Aorta (tissue), 5 donors: ENCODE results near the gene SMYD3. TPM values are rescaled to one million over a fixed set of nuclear protein-coding genes. Genes with fewer than 3 reads are reported as not detected.

Experiments
- ATAC-seq: fragments of 200-7000 bp; cut with Tn5 transposase; one replicate; pipeline ENCODE4 v1.9.1; 2022; ENCODE audit warnings: moderate library complexity; ENCODE audit not compliant: low FRiP score
- DNase-seq, 2 donors: peaks; one replicate each; pipeline ENCODE4 v3.0.0-alpha.2; 2020
- H3K27ac ChIP-seq, 2 donors: one replicate each; pipeline ENCODE4 v1.5.1; 2013; ENCODE audit warnings: low read length in 2 of 2, mild to moderate bottlenecking in 2 of 2, moderate library complexity in 2 of 2, control low read depth in 1 of 2, inconsistent platforms in 1 of 2, low read depth in 1 of 2
- H3K27me3 ChIP-seq, 2 donors: one replicate each; pipeline ENCODE4 v1.6.1; 2013; ENCODE audit warnings: control low read depth in 1 of 2, low read length in 1 of 2, mild to moderate bottlenecking in 1 of 2, moderate library complexity in 1 of 2; ENCODE audit not compliant: insufficient read depth in 2 of 2, control insufficient read depth in 1 of 2
- H3K36me3 ChIP-seq, 2 donors: one replicate each; pipeline ENCODE4 v1.6.1; 2013; ENCODE audit warnings: control low read depth in 1 of 2, low read length in 1 of 2, mild to moderate bottlenecking in 1 of 2; ENCODE audit not compliant: insufficient read depth in 2 of 2, control insufficient read depth in 1 of 2
- H3K4me1 ChIP-seq, 2 donors: one replicate each; pipeline ENCODE4 v1.6.1; 2013; ENCODE audit warnings: low read length in 2 of 2, control low read depth in 1 of 2, mild to moderate bottlenecking in 1 of 2, moderate library complexity in 1 of 2; ENCODE audit not compliant: insufficient read depth in 2 of 2, control insufficient read depth in 1 of 2
- H3K4me3 ChIP-seq, 2 donors: one replicate each; pipeline ENCODE4 v1.5.1; 2013; ENCODE audit warnings: low read length in 2 of 2, control low read depth in 1 of 2, mild to moderate bottlenecking in 1 of 2
- H3K9me3 ChIP-seq: one replicate; pipeline ENCODE4 v1.6.1; 2013; ENCODE audit warnings: mild to moderate bottlenecking, low read length; ENCODE audit not compliant: control insufficient read depth
- WGBS, 2 donors: extraction: QIAGEN DNeasy Blood & Tissue Kit; methylation state at CpG; one replicate each; pipeline ENCODE4 v1.1.7; 2013; 5-methylcytosine and 5-hydroxymethylcytosine counted together
- intact Hi-C, 2 donors: fragments of 100-400 bp; cut with DNase I; formaldehyde crosslinking; loops; one replicate each; pipeline versions ENCODE4 v1.14.2 to v1.15.0; 2022
- polyA plus RNA-seq, 2 donors: library from polyadenylated mRNA; stranded (reverse); fragments of 200-250 nt; gene quantifications; one replicate each; pipeline ENCODE4 v1.2.3, GENCODE V29; 2013
- total RNA-seq, 2 donors: library from RNA; stranded (reverse); fragmentation: NEBNext Ultra II Directional; extraction: Animal tissue kit (Norgen Biotek cat#: 25700); gene quantifications; one replicate each; pipeline ENCODE4 v1.2.1, GENCODE V29; 2021
- donor health status: healthy with polysubstance abuse.
- donor health status: Bipolar disorder and iron deficiency.
- donor health status: DM: no; HTN: no; CAD: no.
- donor health status: DM: no; HTN: no; CAD: no.
- donor health status: DM: yes; HTN: yes; CAD: no.

The SMYD3 gene
- total and polyA plus RNA-seq, 4 donors: 6.0 to 29.1 (median 11.1) TPM

DNA sequence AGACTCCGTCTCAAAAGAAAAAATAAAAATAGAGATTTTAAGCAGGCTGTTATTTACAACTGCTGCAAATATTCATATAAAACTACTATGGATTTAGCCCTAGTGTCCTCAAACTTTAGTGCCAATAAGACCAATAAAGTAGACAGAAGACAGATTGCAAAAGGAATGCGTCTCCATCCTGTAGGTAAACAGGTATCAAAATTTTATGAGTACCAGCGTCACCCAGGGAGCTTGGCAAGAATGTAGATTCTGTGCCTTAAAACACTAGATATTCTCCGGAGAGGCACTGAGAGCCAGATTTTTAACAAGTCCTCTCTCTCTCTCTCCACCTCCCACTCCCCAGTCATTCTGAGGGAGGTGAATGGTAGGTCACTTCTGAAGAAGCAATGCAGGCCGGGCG is 18.4 kb downstream of the SMYD3 start:
- intact Hi-C loops: no loop called here
- 89 to 93% methylated on average over 6 of the region's 6 CpGs for WGBS, 2 donors
- Histone ChIP-seq H3K4me3 (no peak overlapping the region), H3K36me3 (no peaks in the 10 kb centered on the region), H3K4me1 (no peaks in the 10 kb centered on the region), H3K27me3 (no peaks in the 10 kb centered on the region), H3K27ac (no peak overlapping the region), H3K9me3 (no peaks in the 10 kb centered on the region)
- DNase-seq (no peak), ATAC-seq (no peak)

DNA sequence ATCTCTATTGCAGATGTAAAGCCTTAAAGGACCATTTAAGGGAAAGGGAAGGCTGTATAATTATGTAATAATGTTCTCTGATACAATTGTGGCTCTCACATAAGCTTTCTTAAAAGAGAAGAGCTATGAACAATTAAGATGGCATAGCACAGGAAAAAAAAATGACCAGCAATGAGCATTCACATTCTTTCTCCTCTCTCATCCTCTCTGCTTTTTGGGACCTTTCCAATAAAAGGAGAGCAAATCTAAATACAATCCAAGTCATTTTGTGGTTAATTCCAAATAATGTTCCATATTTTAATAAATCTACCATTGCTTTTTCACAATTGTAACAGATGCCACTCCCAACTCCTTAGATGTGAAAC is 23.5 kb downstream of the SMYD3 start:
- no peaks in the 10 kb centered on the region for H3K27me3 ChIP-seq
- intact Hi-C loops: no loop called here
- no peak for ATAC-seq
- H3K27ac ChIP-seq: no peak overlapping the region
- H3K9me3 ChIP-seq: no peaks in the 10 kb centered on the region
- no peaks in the 10 kb centered on the region for H3K36me3 ChIP-seq
- no peak overlapping the region for H3K4me3 ChIP-seq
- no peaks in the 10 kb centered on the region for H3K4me1 ChIP-seq
- no peak for DNase-seq

DNA sequence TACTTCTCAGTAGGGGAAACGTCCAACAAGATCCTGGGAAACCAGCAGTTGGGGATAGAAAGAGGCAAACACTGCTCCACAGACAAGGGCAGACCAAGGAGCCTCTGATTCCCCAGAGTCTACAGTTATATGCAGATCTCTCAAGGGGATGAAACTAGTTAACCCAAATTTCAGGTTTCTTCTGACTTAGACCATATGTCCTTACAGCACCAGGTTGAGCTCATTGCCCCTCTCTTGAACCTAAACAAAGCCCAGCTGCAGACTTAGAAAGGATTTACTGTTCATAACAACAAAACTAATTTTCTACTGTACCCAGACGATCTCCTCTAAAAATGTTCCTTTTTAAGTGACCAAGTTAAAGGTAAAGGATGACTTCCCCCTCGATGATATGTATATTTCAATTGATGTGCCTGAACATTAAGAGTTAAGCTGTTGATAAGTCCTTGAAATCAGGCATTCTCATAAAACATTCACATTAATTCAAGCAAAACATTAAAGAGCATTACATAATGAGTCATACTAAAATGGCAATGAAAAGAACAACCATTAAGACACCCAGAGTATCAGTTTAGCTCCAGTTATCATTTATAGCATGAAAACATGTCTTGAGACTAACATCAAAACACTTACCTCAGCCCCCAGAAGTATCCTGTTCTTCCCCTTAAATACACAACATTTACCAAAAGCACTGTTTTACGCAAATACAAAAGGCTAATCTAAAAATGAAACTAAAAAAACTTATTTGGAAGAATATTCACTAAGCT is 24.1 kb downstream of the SMYD3 start:
- Histone ChIP-seq H3K9me3 (no peaks in the 10 kb centered on the region), H3K4me3 (no peak overlapping the region), H3K36me3 (no peaks in the 10 kb centered on the region), H3K27me3 (no peaks in the 10 kb centered on the region), H3K4me1 (no peaks in the 10 kb centered on the region), H3K27ac (no peak overlapping the region)
- 60 to 64% methylated on average over 4 of the region's 4 CpGs for WGBS, 2 donors
- intact Hi-C loops: no loop called here
- no peak for DNase-seq
- no peak for ATAC-seq

DNA sequence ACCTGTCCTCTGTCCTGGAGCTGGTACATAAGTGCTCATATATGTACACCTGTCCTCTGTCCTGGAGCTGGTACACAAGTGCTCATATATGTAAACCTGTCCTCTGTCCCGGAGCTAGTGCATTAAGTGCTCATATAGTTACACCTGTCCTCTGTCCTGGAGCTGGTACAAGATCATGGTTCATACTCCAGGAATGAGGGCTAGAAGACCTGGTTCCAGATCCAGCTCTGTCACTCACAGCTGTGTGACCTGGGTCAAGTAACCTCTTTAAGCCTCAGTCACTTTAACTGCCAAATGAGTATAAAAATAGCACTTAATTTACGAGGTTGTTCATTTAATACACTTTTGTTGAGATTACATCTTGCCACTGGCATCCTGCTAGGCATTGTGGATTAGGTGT is 28.0 kb downstream of the SMYD3 start:
- no peak for DNase-seq
- no peak for ATAC-seq
- H3K27ac ChIP-seq: no peak overlapping the region
- intact Hi-C loops: no loop called here
- no peaks in the 10 kb centered on the region for H3K36me3 ChIP-seq
- WGBS, 2 donors: 84 to 94% methylated on average over 2 of the region's 2 CpGs
- H3K9me3 ChIP-seq: no peaks in the 10 kb centered on the region
- no peak overlapping the region for H3K4me3 ChIP-seq
- no peaks in the 10 kb centered on the region for H3K27me3 ChIP-seq
- H3K4me1 ChIP-seq: no peaks in the 10 kb centered on the region

DNA sequence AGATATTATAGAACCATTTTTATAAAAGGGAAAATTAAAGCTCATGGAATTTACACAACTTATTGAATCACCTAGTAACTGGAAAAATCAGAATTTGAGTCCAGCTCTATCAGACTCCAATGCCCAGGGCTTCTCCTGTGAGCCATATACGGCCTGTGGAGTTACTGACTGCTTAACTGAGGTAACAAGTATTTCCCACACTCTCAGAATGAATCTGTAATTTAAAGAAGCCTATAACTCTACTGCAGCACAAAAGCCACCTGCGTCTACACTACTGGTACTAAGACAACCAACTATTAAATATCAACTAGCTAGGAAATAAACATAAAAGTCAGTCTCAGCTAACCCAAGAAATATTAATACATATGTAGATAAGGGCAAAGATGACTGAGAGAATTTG is 29.4 kb downstream of the SMYD3 start:
- ATAC-seq: no peak
- 92 to 96% methylated on average over 2 of the region's 2 CpGs for WGBS, 2 donors
- intact Hi-C loops: no loop called here
- no peaks in the 10 kb centered on the region for H3K4me1 ChIP-seq
- H3K27me3 ChIP-seq: no peaks in the 10 kb centered on the region
- no peaks in the 10 kb centered on the region for H3K36me3 ChIP-seq
- H3K27ac ChIP-seq: no peak overlapping the region
- H3K4me3 ChIP-seq: no peak overlapping the region
- H3K9me3 ChIP-seq: no peaks in the 10 kb centered on the region
- DNase-seq: no peak

DNA sequence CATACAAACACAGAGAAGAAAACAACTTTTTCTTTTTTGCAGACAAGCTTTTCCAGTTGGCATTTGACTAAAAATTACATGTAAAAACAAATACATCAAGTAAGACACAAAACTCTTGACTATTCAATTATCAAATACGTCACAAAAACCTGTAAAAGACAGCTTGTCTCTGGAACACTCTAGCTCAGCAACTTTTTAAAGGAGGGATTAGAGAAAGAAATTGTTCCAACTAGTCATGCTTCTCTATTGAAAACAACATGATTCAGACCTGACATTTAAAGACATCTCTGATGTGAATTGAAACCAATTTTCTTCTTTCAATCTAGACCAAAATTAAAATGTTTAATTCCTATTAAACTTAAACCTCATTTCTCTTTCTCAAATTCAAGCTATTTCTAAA is 30.3 kb downstream of the SMYD3 start:
- intact Hi-C loops: no loop called here
- no peak overlapping the region for H3K27ac ChIP-seq
- WGBS, 2 donors: 31 to 50% methylated on average over 1 of the region's 1 CpG
- DNase-seq (no peak), ATAC-seq (no peak)
- no peak overlapping the region for H3K4me3 ChIP-seq
- H3K36me3 ChIP-seq: no peaks in the 10 kb centered on the region
- no peaks in the 10 kb centered on the region for H3K27me3 ChIP-seq
- no peaks in the 10 kb centered on the region for H3K4me1 ChIP-seq
- H3K9me3 ChIP-seq: no peaks in the 10 kb centered on the region

DNA sequence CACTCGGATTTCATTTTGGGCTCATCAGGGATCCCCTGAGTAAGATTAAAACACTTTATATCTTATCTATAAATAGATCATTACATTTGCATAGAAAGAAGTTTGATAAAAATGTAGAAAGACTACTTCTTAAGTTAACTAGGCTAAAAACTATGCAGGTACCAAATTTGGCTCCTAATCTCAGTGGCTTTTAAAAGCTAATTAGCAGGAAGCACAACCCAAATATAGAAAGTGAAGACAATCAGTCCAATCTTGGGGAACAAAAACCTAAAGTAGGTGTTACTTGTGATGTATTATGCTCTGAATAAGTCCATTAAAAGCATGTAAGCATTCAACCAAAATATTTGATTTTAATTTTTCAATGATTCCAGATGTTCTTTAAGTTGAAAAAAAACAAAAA is 35.4 kb downstream of the SMYD3 start:
- intact Hi-C loops: no loop called here
- DNase-seq (no peak), ATAC-seq (no peak)
- 78 to 90% methylated on average over 1 of the region's 1 CpG for WGBS, 2 donors
- H3K27ac ChIP-seq: no peak overlapping the region
- no peaks in the 10 kb centered on the region for H3K4me1 ChIP-seq
- H3K4me3 ChIP-seq: no peak overlapping the region
- H3K9me3 ChIP-seq: no peaks in the 10 kb centered on the region
- H3K27me3 ChIP-seq: no peaks in the 10 kb centered on the region
- no peaks in the 10 kb centered on the region for H3K36me3 ChIP-seq

DNA sequence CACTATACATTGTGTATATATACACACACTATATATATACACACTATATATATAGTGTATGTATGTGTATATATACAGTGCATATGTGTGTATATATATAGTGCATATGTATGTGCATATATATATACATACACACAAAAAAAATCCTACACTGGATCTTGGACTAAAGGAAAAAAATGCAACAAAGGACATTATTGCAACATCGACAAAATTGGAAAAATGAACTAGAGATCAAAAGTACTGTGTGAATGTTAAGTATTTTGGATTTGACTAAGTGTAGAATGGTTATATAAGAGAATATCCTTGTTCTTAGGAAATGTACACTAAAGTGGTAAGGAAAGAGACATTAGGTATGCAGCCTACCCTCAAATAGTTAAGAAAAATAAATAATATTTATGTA is 36.5 kb downstream of the SMYD3 start:
- Histone ChIP-seq H3K9me3 (no peaks in the 10 kb centered on the region), H3K4me1 (no peaks in the 10 kb centered on the region), H3K27me3 (no peaks in the 10 kb centered on the region), H3K36me3 (no peaks in the 10 kb centered on the region), H3K4me3 (no peak overlapping the region), H3K27ac (no peak overlapping the region)
- DNase-seq (no peak), ATAC-seq (no peak)
- intact Hi-C loops: no loop called here
- 96 to 97% methylated on average over 1 of the region's 1 CpG for WGBS, 2 donors

DNA sequence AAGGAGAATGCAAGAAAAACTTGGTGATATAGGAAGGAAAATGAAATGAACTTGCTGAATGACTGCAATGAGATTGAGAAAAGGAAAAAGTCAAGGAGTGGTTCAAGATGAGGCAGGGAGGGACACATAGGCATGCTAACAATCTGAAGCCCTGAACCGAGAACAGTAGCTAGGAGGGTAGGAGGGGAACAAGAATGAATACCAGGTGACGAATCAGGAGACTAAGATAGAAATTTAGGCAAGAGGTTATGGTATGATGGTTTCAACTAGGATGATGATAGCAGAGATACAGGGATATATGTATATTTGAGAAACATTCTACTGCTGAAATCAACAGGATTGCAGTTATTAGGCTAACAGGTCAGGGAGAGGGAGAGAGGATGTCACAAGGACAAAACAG is 44.1 kb downstream of the SMYD3 start:
- H3K27me3 ChIP-seq: no peaks in the 10 kb centered on the region
- WGBS, 2 donors: 89 to 94% methylated on average over 2 of the region's 2 CpGs
- no peaks in the 10 kb centered on the region for H3K4me1 ChIP-seq
- no peak overlapping the region for H3K27ac ChIP-seq
- no peak overlapping the region for H3K4me3 ChIP-seq
- H3K36me3 ChIP-seq: no peaks in the 10 kb centered on the region
- ATAC-seq (no peak), DNase-seq (no peak)
- H3K9me3 ChIP-seq: no peaks in the 10 kb centered on the region
- intact Hi-C loops: no loop called here
